Muscle layer of colon (tissue), 2 donors: ENCODE data around the gene KCNQ1OT1.

Source experiments
- H3K27ac ChIP-seq: one replicate; pipeline ENCODE4 v1.7.0; 2013; ENCODE audit warnings: low read depth, mild to moderate bottlenecking, low read length, moderate library complexity
- H3K27me3 ChIP-seq, 2 donors: one replicate each; pipeline ENCODE4 v1.7.0; 2013; ENCODE audit warnings: low read length in 2 of 2, mild to moderate bottlenecking in 2 of 2; ENCODE audit not compliant: insufficient read depth in 2 of 2, control insufficient read depth in 1 of 2
- H3K36me3 ChIP-seq: one replicate; pipeline ENCODE4 v1.7.0; 2013; ENCODE audit warnings: mild to moderate bottlenecking, low read length; ENCODE audit not compliant: insufficient read depth
- H3K4me1 ChIP-seq: one replicate; pipeline ENCODE4 v1.7.0; 2013; ENCODE audit warnings: mild to moderate bottlenecking, low read length; ENCODE audit not compliant: insufficient read depth
- H3K4me3 ChIP-seq, 2 donors: one replicate each; pipeline ENCODE4 v1.7.0; 2013; ENCODE audit warnings: low read length in 2 of 2, low read depth in 1 of 2, mild to moderate bottlenecking in 1 of 2, moderate library complexity in 1 of 2
- H3K9ac ChIP-seq: one replicate; pipeline ENCODE4 v1.7.0; 2013; ENCODE audit warnings: low read length
- H3K9me3 ChIP-seq: one replicate; pipeline ENCODE4 v1.7.0; 2013; ENCODE audit warnings: mild to moderate bottlenecking, low read length
- donor health status: abdominal sarcoma.
- donor health status: Adenocarcinoma of cecum.

The KCNQ1OT1 gene

GRCh38 chr11:2704896-2705606, 5.3 kb upstream of the KCNQ1OT1 start:
- H3K27me3 ChIP-seq = no peaks in the 10 kb centered on the region
- no peak overlapping the region for H3K4me3 ChIP-seq
- no peaks in the 10 kb centered on the region for H3K36me3 ChIP-seq
- H3K4me1 ChIP-seq = peaks cover 19% of the 10 kb centered on the region
- H3K9me3 ChIP-seq = no peaks in the 10 kb centered on the region
- H3K9ac ChIP-seq = no peak overlapping the region
- no peak overlapping the region for H3K27ac ChIP-seq

DNA sequence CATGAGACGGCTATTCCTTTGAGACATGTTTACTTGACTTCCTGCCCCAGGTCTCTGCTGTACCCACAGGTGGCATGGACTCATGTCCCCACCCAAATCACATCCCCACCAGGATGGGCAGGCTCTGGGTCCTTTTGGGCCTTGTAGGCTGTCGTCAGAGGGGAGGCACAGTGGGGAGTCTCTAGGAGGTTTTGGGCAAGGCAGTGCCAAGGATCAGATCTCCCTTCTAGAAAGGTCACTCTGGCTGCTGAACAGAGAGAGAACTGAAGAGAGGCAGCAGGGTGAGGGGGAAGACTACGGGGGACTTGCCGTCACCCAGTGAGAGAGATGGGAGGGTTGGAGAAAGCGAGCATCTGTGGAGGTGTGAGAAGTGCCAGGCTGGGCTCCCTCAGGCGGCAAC, 4.6 kb upstream of the KCNQ1OT1 start:
- no peaks in the 10 kb centered on the region for H3K27me3 ChIP-seq
- H3K4me3 ChIP-seq = no peak overlapping the region
- H3K4me1 ChIP-seq = peaks cover 13% of the 10 kb centered on the region
- no peak overlapping the region for H3K9ac ChIP-seq
- no peak overlapping the region for H3K27ac ChIP-seq
- H3K9me3 ChIP-seq = no peaks in the 10 kb centered on the region
- H3K36me3 ChIP-seq = no peaks in the 10 kb centered on the region

DNA sequence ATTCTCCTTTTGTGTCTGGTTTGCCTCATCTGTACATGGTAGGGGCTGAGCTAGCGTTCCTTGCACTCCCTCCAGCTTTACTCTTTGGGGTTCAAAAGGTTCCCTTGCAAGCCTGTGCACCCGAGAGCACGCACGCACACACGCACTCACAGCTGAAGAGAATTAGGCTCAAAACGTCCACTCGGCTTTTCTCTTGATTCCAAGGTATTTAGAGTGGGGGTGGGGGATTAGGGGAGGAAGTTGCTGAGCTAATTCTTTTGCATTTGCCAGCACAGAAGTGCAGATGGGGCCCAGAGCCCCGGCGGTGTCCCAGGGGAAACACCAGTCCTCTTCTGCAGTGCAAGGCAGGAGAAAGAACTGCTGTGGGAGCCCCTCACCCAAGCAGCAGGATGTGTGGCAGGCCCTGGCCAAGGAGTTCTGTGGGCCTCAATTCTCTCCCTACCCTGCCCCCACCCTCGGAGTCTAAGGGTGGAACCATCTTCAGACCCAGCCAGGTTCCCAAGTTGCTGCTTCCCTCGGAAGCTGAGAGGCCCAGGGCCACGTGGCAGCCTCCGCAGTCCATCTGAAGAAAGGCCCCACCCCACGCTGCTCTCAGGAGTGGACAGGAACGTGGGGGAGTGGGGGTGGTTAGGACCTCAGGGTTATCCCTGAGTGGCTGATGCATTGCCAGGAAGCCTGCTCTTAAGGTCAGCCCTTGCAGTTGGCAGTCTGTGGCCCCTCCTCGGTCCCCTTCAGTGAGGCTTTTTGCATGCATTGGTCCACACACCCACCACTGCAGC, 3.8 kb upstream of the KCNQ1OT1 start:
- Histone ChIP-seq H3K9me3 (no peaks in the 10 kb centered on the region), H3K27me3 (no peaks in the 10 kb centered on the region), H3K4me3 (no peak overlapping the region), H3K36me3 (no peaks in the 10 kb centered on the region), H3K4me1 (peaks cover 11% of the 10 kb centered on the region), H3K27ac (no peak overlapping the region), H3K9ac (no peak overlapping the region)

DNA sequence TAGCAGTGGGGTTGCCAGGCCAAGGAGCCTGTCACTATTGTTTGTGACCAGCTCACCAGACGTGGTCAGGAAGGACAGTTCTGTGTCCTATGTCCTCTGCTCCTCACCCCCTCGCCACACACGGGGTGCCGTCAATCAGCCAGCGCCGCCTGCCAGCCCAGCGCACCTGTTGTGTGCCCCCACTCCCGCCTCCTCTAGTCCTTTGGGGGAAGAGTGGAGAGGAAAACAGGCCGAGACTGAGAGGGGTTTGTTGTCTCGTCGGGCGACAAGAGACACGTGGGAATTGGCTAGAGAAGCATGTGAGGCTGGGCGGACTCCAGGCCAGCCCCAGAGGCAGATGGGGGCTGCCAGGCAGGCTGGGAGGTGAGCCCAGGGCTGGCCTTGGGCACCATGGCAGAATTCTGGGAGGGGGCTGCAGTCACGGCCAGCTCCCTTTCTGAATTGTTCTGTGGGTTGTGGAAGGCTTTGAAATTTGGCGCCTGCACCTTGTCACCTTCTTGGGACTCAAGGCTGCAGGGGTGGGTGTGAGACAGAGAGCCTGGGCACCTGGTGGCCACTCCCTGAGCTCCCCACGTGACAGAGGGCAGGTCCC, 3.1 kb upstream of the KCNQ1OT1 start:
- no peak overlapping the region for H3K27ac ChIP-seq

GRCh38 chr11:2701898-2702434, 2.2 kb upstream of the KCNQ1OT1 start:
- Histone ChIP-seq H3K36me3 (no peaks in the 10 kb centered on the region), H3K4me1 (peaks cover 5% of the 10 kb centered on the region), H3K9me3 (no peaks in the 10 kb centered on the region), H3K4me3 (no peak overlapping the region), H3K27me3 (no peaks in the 10 kb centered on the region), H3K9ac (no peak overlapping the region), H3K27ac (no peak overlapping the region)

More for the DNA sequence above, 3.1 kb upstream of the KCNQ1OT1 start:
- no peaks in the 10 kb centered on the region for H3K27me3 ChIP-seq
- peaks cover 4% of the 10 kb centered on the region for H3K4me1 ChIP-seq
- H3K4me3 ChIP-seq = no peak overlapping the region
- no peak overlapping the region for H3K9ac ChIP-seq
- no peaks in the 10 kb centered on the region for H3K36me3 ChIP-seq
- no peaks in the 10 kb centered on the region for H3K9me3 ChIP-seq

DNA sequence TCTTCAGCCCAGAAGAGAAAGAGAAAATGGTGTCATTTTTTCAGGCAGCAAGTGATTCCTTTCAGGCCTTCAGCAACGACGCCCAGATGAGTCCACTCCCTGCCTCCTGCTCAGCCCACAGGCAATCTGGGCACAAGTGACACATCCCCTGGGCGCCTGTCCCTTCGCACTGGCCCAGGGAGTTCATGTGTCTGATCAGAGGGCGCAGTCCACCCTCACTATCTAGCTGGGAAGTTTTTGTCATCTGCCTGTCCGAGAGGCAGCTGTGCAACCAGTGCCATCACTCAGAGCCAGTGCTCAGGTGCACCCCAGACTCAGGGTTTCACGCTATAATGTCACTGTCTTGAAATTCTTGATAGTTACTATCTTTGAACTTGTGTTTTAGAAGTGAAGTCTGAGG, 1.4 kb upstream of the KCNQ1OT1 start:
- Histone ChIP-seq H3K27ac (peak overlapping the region; percentile 92), H3K27me3 (no peaks in the 10 kb centered on the region), H3K4me3 (no peak overlapping the region), H3K4me1 (peaks cover 5% of the 10 kb centered on the region), H3K9me3 (no peaks in the 10 kb centered on the region), H3K36me3 (no peaks in the 10 kb centered on the region), H3K9ac (no peak overlapping the region)

- Histone ChIP-seq H3K9ac (peak overlapping the region; percentile 27), H3K27ac (peak overlapping the region; percentile 92), H3K4me3 (peak overlapping the region; percentile 32 to 52), H3K36me3 (no peaks in the 10 kb centered on the region), H3K27me3 (no peaks in the 10 kb centered on the region), H3K9me3 (no peaks in the 10 kb centered on the region), H3K4me1 (peaks cover 8% of the 10 kb centered on the region)
Measured at GRCh38 chr11:2700415-2701211, 819 bp upstream of the KCNQ1OT1 start.

- Histone ChIP-seq H3K4me3 (peak overlapping the region; percentile 61 to 83), H3K4me1 (peaks cover 11% of the 10 kb centered on the region), H3K27me3 (no peaks in the 10 kb centered on the region), H3K27ac (peak overlapping the region; percentile 52), H3K9ac (peak overlapping the region; percentile 46), H3K9me3 (no peaks in the 10 kb centered on the region), H3K36me3 (no peaks in the 10 kb centered on the region)
Measured at GRCh38 chr11:2699185-2699530, 636 bp downstream of the KCNQ1OT1 start.

DNA sequence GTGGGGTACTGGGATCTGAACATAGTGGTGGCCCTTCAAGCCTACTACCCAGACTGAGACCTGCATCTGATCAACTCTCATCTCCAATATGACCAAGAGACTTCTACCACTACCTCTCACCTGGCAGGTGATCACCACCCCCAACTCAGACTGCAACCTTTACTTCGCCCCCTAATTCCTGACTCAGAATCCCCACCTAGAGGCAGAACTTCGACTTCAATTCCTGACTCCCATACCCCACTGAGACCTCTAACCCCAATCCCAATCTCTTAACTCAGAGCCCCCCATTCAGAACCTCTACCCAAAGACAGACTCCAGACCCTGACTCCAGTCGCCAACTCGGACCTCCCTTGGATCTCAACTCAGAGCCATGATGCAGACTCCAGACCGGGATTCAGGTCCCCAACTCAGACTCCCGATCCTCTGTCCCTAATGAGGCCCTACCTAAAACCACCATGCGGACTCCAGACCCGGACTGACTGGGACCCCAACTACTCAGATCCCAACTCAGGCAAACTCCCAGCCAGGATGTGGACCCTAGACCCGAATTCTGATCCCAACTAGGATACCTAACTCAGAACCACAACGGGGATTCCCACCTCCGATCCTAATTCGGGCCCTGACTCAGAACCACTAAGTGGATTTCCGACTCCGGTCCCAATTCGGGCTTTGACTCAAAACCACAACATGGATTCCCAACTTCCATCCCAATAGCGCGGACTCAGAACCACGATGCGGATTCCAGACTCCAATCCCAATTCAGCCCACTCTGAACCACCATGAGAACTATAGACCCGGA, 1.2 kb downstream of the KCNQ1OT1 start:
- H3K9me3 ChIP-seq = no peaks in the 10 kb centered on the region
- H3K4me3 ChIP-seq = peak overlapping the region; percentile 61 to 83
- peak overlapping the region; percentile 52 for H3K27ac ChIP-seq
- peaks cover 16% of the 10 kb centered on the region for H3K4me1 ChIP-seq
- H3K36me3 ChIP-seq = no peaks in the 10 kb centered on the region
- H3K27me3 ChIP-seq = no peaks in the 10 kb centered on the region
- peak overlapping the region; percentile 46 for H3K9ac ChIP-seq

DNA sequence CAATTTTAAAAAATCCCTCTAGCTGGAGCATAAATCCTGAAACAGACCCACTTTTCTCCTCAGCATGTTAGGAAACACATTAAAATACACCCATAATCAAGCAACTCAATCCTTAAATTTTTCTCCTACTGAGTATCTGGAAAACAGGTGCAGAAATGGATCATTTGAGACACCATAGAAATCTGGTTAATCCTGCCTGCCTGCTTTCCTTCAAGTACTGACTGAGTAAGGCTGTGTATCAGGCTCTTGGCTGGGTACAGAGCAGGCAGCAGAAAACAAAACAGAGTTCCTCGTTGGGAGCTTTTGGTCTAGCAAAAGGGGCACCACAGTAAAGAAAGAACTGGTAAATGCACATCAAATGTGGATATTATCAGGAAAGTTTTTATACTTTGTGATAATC, 1.9 kb downstream of the KCNQ1OT1 start:
- peaks cover 19% of the 10 kb centered on the region for H3K4me1 ChIP-seq

More for the DNA sequence above, 1.9 kb downstream of the KCNQ1OT1 start:
- no peaks in the 10 kb centered on the region for H3K9me3 ChIP-seq
- no peaks in the 10 kb centered on the region for H3K36me3 ChIP-seq
- H3K4me3 ChIP-seq = peak overlapping the region in 1 of 2 donors; percentile 61
- no peak overlapping the region for H3K9ac ChIP-seq
- no peaks in the 10 kb centered on the region for H3K27me3 ChIP-seq
- no peak overlapping the region for H3K27ac ChIP-seq
